ENCODE data around the gene TMEM253. TPM values are rescaled to one million over a fixed set of nuclear protein-coding genes. Genes with fewer than 3 reads are reported as not detected.
A peak's percentile ranks its signal among the peaks of the same experiment; 100 is the strongest.

TMEM253 gene
- total RNA-seq, 1 experiment from 2014 or later = 0.59 TPM

DNA sequence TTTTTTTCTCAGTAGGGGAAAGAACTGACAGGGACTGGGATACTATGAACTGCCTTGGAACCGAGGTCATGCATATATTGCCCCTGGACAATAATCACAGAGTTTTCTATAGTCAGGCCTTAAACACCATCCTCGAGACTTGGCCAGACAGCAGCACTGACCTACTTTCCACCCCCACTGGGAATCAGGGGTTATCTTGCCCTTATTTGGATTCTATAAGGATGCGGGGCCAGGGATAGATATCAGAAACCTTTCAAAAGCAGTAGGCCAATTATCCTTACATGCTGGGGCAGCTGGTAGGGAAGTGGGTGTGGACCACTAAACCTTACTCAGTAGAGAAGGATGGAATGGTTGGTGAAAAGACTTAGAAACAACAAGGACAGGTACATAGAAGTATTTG, 4.4 kb upstream of the TMEM253 start:
- Histone ChIP-seq H3K4me3 (replicated peaks in 1 of 2; ENCODE audit: low read depth in 1 of 2, low read length in 2 of 2) (no peak overlapping the region), H3K9me2 (ENCODE audit: insufficient read depth) (no peaks in the 10 kb centered on the region), H3K4me1 (ENCODE audit: control insufficient read depth in 1 of 2, insufficient read depth in 2 of 2, low read length in 2 of 2) (peaks cover 9 to 18% of the 10 kb centered on the region in 2 experiments), H2AFZ (ENCODE audit: low read depth, low read length, poor library complexity, severe bottlenecking) (no peak overlapping the region), H3K79me2 (ENCODE audit: insufficient read depth, low read length) (no peaks in the 10 kb centered on the region), H3K36me3 (ENCODE audit: control insufficient read depth in 1 of 2, insufficient read depth in 2 of 2, low read length in 2 of 2) (no peaks in the 10 kb centered on the region; a peak in 1 of 4 replicates), H4K20me1 (ENCODE audit: insufficient read depth) (no peaks in the 10 kb centered on the region), H3K4me2 (ENCODE audit: low read length) (no peak overlapping the region), H3K9me3 (ENCODE audit: control insufficient read depth in 1 of 2, insufficient read depth in 1 of 2, low read depth in 1 of 2, low read length in 2 of 2) (no peaks in the 10 kb centered on the region), H3K9ac (ENCODE audit: low read length) (no peak overlapping the region), H3K27ac (ENCODE audit: low read depth, low read length) (0 out of 2 replicates have a peak overlapping the region, but pooled peaks have one; percentile 27), H3K27me3 (ENCODE audit: insufficient read depth, low read length) (no peaks in the 10 kb centered on the region)
- CTCF ChIA-PET = interaction anchor here (1.2 to 5.3 kb wide), 4 partner anchors 7 to 82 kb away, joined by 4 to 35 read pairs (median 12); no protein-coding TSS in a partner anchor
- BruUV-seq (replicated peaks) = TSS peak; percentile 30
- POLR2A ChIA-PET = no interaction called here
- no peak for DNase-seq (ENCODE audit: low read depth, low spot score)
- RAD21 ChIA-PET (ENCODE audit: low non-redundant PET in 1 of 2, low total read pairs in 2 of 2, uncharacterized antibody in 2 of 2, unreplicated experiment in 2 of 2) = no interaction called here
- TF ChIP-seq SIN3A (IDR thresholded peaks at IDR 0.05; ENCODE audit: low read depth) (no peak), YY1 (IDR thresholded peaks at IDR 0.05; ENCODE audit: extremely low read depth, insufficient replicate concordance, low read depth, low read length) (no peak), ZNF274 (IDR thresholded peaks at IDR 0.05; ENCODE audit: low read depth, low read length) (no peak), ATF3 (IDR thresholded peaks at IDR 0.05) (no peak), CEBPB (IDR thresholded peaks at IDR 0.05; ENCODE audit: low read depth) (no peak)
- intact Hi-C loops (cut with micrococcal nuclease) = no loop called here
- no peak for ATAC-seq

- RAD21 ChIA-PET (ENCODE audit: low non-redundant PET in 1 of 2, low total read pairs in 2 of 2, uncharacterized antibody in 2 of 2, unreplicated experiment in 2 of 2) = no interaction called here
- no peaks in the 10 kb centered on the region for H3K36me3 ChIP-seq (ENCODE audit: control insufficient read depth in 1 of 2, insufficient read depth in 2 of 2, low read length in 2 of 2)
- peak overlapping the region; percentile 27; the same call in 1 of the 2 replicates for H3K27ac ChIP-seq (ENCODE audit: low read depth, low read length)
- ATAC-seq = no peak
- H3K27me3 ChIP-seq (ENCODE audit: insufficient read depth, low read length) = no peaks in the 10 kb centered on the region
- intact Hi-C loops (cut with micrococcal nuclease) = no loop called here
- no peaks in the 10 kb centered on the region for H3K9me2 ChIP-seq (ENCODE audit: insufficient read depth)
- H3K4me1 ChIP-seq (ENCODE audit: control insufficient read depth in 1 of 2, insufficient read depth in 2 of 2, low read length in 2 of 2) = peaks cover 12 to 24% of the 10 kb centered on the region in 2 experiments
- H3K79me2 ChIP-seq (ENCODE audit: insufficient read depth, low read length) = no peaks in the 10 kb centered on the region
- CTCF ChIA-PET = interaction anchor here (1.3 to 1.4 kb wide), 2 partner anchors 28 to 82 kb away, joined by 4 to 7 read pairs; no protein-coding TSS in a partner anchor
- H3K4me3 ChIP-seq (replicated peaks in 1 of 2; ENCODE audit: low read depth in 1 of 2, low read length in 2 of 2) = no peak overlapping the region
- no peaks in the 10 kb centered on the region for H4K20me1 ChIP-seq (ENCODE audit: insufficient read depth)
- H3K9ac ChIP-seq (ENCODE audit: low read length) = no peak overlapping the region
- BruUV-seq (replicated peaks) = no TSS peak
- POLR2A ChIA-PET = no interaction called here
- no peak overlapping the region for H3K4me2 ChIP-seq (ENCODE audit: low read length)
- no peak for DNase-seq (ENCODE audit: low read depth, low spot score)
- no peak overlapping the region for H2AFZ ChIP-seq (ENCODE audit: low read depth, low read length, poor library complexity, severe bottlenecking)
- H3K9me3 ChIP-seq (ENCODE audit: control insufficient read depth in 1 of 2, insufficient read depth in 1 of 2, low read depth in 1 of 2, low read length in 2 of 2) = no peaks in the 10 kb centered on the region
- TF ChIP-seq JUND (IDR thresholded peaks at IDR 0.05) (no peak), POLR2AphosphoS5 (IDR thresholded peaks at IDR 0.05; ENCODE audit: low read depth, low read length) (no peak), ZBTB33 (IDR thresholded peaks at IDR 0.05; ENCODE audit: extremely low read depth, insufficient replicate concordance, low read length) (no peak), ZFX (IDR thresholded peaks at IDR 0.05) (no peak), RAD21 (IDR thresholded peaks at IDR 0.05; ENCODE audit: low read depth) (no peak), EGR1 (IDR thresholded peaks at IDR 0.05; ENCODE audit: low read depth) (no peak), TCF7L2 (IDR thresholded peaks at IDR 0.05; ENCODE audit: borderline replicate concordance, extremely low read depth, insufficient read depth, insufficient read length) (no peak), MAX (IDR thresholded peaks at IDR 0.05) (no peak), CBX3 (IDR thresholded peaks at IDR 0.05; ENCODE audit: low read depth) (no peak)
- TF ChIP-seq, protein P1, sequence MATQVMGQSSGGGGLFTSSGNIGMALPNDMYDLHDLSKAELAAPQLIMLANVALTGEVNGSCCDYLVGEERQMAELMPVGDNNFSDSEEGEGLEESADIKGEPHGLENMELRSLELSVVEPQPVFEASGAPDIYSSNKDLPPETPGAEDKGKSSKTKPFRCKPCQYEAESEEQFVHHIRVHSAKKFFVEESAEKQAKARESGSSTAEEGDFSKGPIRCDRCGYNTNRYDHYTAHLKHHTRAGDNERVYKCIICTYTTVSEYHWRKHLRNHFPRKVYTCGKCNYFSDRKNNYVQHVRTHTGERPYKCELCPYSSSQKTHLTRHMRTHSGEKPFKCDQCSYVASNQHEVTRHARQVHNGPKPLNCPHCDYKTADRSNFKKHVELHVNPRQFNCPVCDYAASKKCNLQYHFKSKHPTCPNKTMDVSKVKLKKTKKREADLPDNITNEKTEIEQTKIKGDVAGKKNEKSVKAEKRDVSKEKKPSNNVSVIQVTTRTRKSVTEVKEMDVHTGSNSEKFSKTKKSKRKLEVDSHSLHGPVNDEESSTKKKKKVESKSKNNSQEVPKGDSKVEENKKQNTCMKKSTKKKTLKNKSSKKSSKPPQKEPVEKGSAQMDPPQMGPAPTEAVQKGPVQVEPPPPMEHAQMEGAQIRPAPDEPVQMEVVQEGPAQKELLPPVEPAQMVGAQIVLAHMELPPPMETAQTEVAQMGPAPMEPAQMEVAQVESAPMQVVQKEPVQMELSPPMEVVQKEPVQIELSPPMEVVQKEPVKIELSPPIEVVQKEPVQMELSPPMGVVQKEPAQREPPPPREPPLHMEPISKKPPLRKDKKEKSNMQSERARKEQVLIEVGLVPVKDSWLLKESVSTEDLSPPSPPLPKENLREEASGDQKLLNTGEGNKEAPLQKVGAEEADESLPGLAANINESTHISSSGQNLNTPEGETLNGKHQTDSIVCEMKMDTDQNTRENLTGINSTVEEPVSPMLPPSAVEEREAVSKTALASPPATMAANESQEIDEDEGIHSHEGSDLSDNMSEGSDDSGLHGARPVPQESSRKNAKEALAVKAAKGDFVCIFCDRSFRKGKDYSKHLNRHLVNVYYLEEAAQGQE (IDR thresholded peaks at IDR 0.05; ENCODE audit: low read depth) = no peak
Measured at GRCh38 chr14:21096978-21097635, 3.8 kb upstream of the TMEM253 start.
